Keratinocyte (primary cell): Measurements from ENCODE around the gene SLC6A19. TPM values are rescaled to one million over a fixed set of nuclear protein-coding genes. Genes with fewer than 3 reads are reported as not detected.

ENCODE experiments used
- DNase-seq: peaks from one replicate; pipeline ENCODE4 v3.0.0-alpha.2; 2011; ENCODE audit warnings: low read depth, missing footprints, low spot score
- FAIRE-seq: peaks from 2 replicates; lab custom pipeline; 2011; peaks lifted over from hg19 to GRCh38; lab: Jason Lieb, UNC
- H2AFZ ChIP-seq: 2 replicates; pipeline ENCODE4 v1.6.0; 2012; ENCODE audit warnings: low read length, control low read depth, inconsistent platforms; ENCODE audit not compliant: control insufficient read depth
- H3K27ac ChIP-seq: 2 replicates; pipeline ENCODE4 v1.5.1; 2011; ENCODE audit warnings: low read length; ENCODE audit not compliant: control insufficient read depth, insufficient read depth
- H3K27me3 ChIP-seq: 3 replicates; pipeline ENCODE4 v1.6.0; 2011; ENCODE audit warnings: low read length; ENCODE audit not compliant: control insufficient read depth, insufficient read depth; ENCODE audit errors: extremely low read depth
- H3K36me3 ChIP-seq, 2 experiments: 2 replicates in 1 of 2; 3 replicates in 1 of 2; pipeline ENCODE4 v1.5.1; 2011; ENCODE audit warnings: low read length in 2 of 2, mild to moderate bottlenecking in 1 of 2; ENCODE audit not compliant: control insufficient read depth in 2 of 2, insufficient read depth in 2 of 2; ENCODE audit errors: extremely low read depth in 1 of 2
- H3K4me1 ChIP-seq: 3 replicates; pipeline ENCODE4 v1.5.1; 2011; ENCODE audit warnings: low read length; ENCODE audit not compliant: control insufficient read depth, insufficient read depth; ENCODE audit errors: extremely low read depth
- H3K4me2 ChIP-seq: 3 replicates; pipeline ENCODE4 v1.6.0; 2011; ENCODE audit warnings: low read depth, low read length; ENCODE audit not compliant: control insufficient read depth, insufficient read depth; ENCODE audit errors: extremely low read depth
- H3K4me3 ChIP-seq, 3 experiments: fragments of 200-600 bp in 1 of 3; sonication (generic) in 1 of 3; 2 replicates in 2 of 3; 3 replicates in 1 of 3; pipeline ENCODE4 v1.5.1; 2011 to 2016; ENCODE audit warnings: low read length in 3 of 3, mild to moderate bottlenecking in 3 of 3, control low read depth in 2 of 3, inconsistent platforms in 1 of 3, low read depth in 1 of 3, mixed read lengths in 1 of 3, mixed run types in 1 of 3, moderate library complexity in 1 of 3; ENCODE audit not compliant: control insufficient read depth in 2 of 3, insufficient read depth in 2 of 3; ENCODE audit errors: extremely low read depth in 1 of 3
- H3K79me2 ChIP-seq: 2 replicates; pipeline ENCODE4 v1.6.0; 2012; ENCODE audit warnings: low read length; ENCODE audit not compliant: control insufficient read depth, insufficient read depth
- H3K9ac ChIP-seq: 3 replicates; pipeline ENCODE4 v1.6.0; 2011; ENCODE audit warnings: low read length; ENCODE audit not compliant: control insufficient read depth, insufficient read depth; ENCODE audit errors: extremely low read depth
- H3K9me1 ChIP-seq: 3 replicates; pipeline ENCODE4 v1.6.0; 2011; ENCODE audit warnings: low read length; ENCODE audit not compliant: control insufficient read depth, insufficient read depth; ENCODE audit errors: extremely low read depth
- H3K9me3 ChIP-seq: 2 replicates; pipeline ENCODE4 v1.5.1; 2012; ENCODE audit warnings: low read depth, low read length; ENCODE audit not compliant: control insufficient read depth
- H4K20me1 ChIP-seq: 3 replicates; pipeline ENCODE4 v1.6.0; 2011; ENCODE audit warnings: low read length; ENCODE audit not compliant: control insufficient read depth, insufficient read depth; ENCODE audit errors: extremely low read depth
- CTCF ChIP-seq, 3 experiments: IDR thresholded peaks in 1 of 3; conservative IDR thresholded peaks in 1 of 3; optimal IDR thresholded peaks in 1 of 3; 2 replicates in 2 of 3; 3 replicates in 1 of 3; pipeline versions ENCODE3 to v1.5.1; 2011; ENCODE audit warnings: low read length in 3 of 3, mild to moderate bottlenecking in 3 of 3, moderate library complexity in 2 of 3, control low read depth in 1 of 3, inconsistent platforms in 1 of 3; ENCODE audit not compliant: insufficient read depth in 2 of 3; ENCODE audit errors: extremely low read depth in 1 of 3
- EZH2 ChIP-seq: IDR thresholded peaks from one replicate; pipeline ENCODE4 v1.6.1; 2012; ENCODE audit warnings: inconsistent platforms, mild to moderate bottlenecking, low read length, moderate library complexity
- dilution Hi-C: fragments of 300-500 bp; cut with MboI; formaldehyde crosslinking; loops from one replicate; pipeline ENCODE4 v1.7.0; 2020; ENCODE audit warnings: low sequenced_read_pairs; ENCODE audit not compliant: extremely low pct_ligation_motif_present
- polyA plus RNA-seq, 5 experiments: library from polyadenylated mRNA; depleted of rRNA in 3 of 5; stranded (reverse) in 3 of 5; stranded (forward) in 1 of 5; unstranded in 1 of 5; fragments of >200 nt; gene quantifications; 1 replicate in 1 of 5; 2 replicates in 3 of 5; 3 replicates in 1 of 5; pipeline versions ENCODE4 v1.2.1 to v1.2.3, GENCODE V29; 2011 to 2012; ENCODE audit warnings: missing spikeins in 2 of 5, low read depth in 1 of 5, low replicate concordance in 1 of 5

SLC6A19 gene
- polyA plus RNA-seq, 1 donor (not counting 4 experiments of a cell fraction or from before 2014, with no cell fraction given) = not detected

DNA sequence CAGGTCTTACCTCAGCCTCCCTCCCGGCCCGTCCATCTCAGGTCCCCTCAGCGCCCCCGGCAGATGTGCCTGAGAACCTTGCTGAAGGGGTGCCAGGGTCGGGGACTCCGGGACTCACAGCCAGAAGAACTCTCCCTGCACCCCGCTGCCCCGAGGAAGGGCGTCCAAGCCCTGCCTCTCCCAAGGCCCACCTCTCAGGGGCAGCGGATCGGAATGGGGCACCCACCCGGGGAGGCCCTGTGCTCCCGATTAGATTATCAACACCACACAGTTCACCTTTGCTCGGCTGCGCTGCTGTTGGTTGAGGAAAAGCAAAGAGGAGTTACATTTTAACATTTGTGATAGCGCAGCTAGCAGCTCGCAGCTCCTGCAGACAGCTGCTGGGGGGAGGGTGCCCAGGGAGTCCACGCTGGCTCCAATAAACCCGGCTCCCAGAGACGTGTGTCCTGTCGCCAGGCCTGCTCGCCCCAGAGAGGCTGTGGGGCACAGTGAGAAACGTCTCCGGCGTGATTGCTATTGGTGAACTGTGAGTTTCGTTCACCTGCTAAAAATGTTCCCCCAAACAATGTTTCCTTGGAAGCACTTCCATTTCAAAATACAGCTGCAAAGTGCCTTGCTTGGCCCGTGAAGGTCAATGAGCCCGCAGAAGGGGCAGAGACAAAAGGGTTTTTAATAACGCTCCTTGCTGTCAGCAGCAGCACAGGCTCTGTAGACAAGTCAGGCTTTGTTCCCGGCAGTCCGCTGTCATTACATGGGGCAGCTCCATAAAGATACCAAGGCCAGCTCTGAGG is 18.6 kb upstream of the SLC6A19 start:
- Histone ChIP-seq H3K27me3 (no peaks in the 10 kb centered on the region), H3K79me2 (no peaks in the 10 kb centered on the region), H4K20me1 (no peaks in the 10 kb centered on the region), H3K27ac (no peak overlapping the region), H3K4me3 (no peak overlapping the region), H3K4me2 (no peak overlapping the region), H3K9me3 (no peaks in the 10 kb centered on the region), H2AFZ (no peak overlapping the region), H3K4me1 (no peaks in the 10 kb centered on the region), H3K9me1 (no peaks in the 10 kb centered on the region), H3K36me3 (no peaks in the 10 kb centered on the region), H3K9ac (no peak overlapping the region)
- dilution Hi-C loops = no loop called here
- no peak for DNase-seq
- FAIRE-seq = no peak
- TF ChIP-seq EZH2 (no peak), CTCF (optimal IDR thresholded peaks at IDR 0.05 in 1 of 3, IDR thresholded peaks at IDR 0.05 in 1 of 3, conservative IDR thresholded peaks at IDR 0.05 in 1 of 3; ENCODE audit: extremely low read depth in 1 of 3, insufficient read depth in 2 of 3, low read length in 3 of 3) (no peak)

DNA sequence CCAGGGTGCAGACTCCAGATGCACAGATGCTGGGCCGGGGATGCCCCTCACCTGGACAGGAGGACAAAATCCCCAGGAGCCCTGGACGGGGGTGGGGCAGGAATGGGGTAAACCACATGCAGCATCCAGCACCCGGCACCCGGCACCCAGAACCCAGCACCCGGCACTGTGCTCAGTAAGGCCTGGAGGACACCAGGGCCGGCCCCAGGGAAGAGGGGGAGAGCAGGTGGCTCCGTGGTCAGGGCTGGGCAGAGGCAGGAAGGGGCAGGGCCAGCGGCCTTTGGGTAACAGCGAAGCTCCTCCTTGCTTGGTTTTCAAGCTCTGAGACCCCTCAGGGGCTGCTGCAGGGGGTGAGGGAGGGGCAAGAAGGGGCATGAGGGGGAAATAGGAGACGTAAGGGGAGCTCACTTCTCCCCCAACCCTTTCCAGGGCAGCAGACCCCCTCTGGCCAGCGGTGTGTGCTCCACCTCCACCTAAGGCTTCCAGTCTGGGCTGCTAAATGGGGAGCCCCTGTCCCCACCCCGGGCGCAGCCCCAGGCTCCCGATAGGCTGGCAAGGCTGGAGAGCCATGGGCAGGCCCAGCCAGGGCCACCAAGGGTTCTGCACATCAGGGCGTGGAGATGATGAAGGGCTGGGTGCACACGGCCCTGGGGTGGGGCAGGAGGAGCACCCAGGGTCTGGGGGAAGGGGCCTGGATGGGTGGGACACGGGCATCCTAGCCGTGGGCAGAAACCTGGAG is 17.8 kb upstream of the SLC6A19 start:
- dilution Hi-C loops = no loop called here
- H3K9me1 ChIP-seq = no peaks in the 10 kb centered on the region
- H3K27me3 ChIP-seq = no peaks in the 10 kb centered on the region
- no peak for DNase-seq
- FAIRE-seq = no peak
- H3K9ac ChIP-seq = no peak overlapping the region
- no peaks in the 10 kb centered on the region for H3K4me1 ChIP-seq
- no peak overlapping the region for H3K4me2 ChIP-seq
- no peak for TF ChIP-seq EZH2
- TF ChIP-seq CTCF (optimal IDR thresholded peaks at IDR 0.05 in 1 of 3, IDR thresholded peaks at IDR 0.05 in 1 of 3, conservative IDR thresholded peaks at IDR 0.05 in 1 of 3; ENCODE audit: extremely low read depth in 1 of 3, insufficient read depth in 2 of 3, low read length in 3 of 3) = no peak
- no peaks in the 10 kb centered on the region for H3K9me3 ChIP-seq
- no peak overlapping the region for H3K27ac ChIP-seq
- no peak overlapping the region for H2AFZ ChIP-seq
- H4K20me1 ChIP-seq = no peaks in the 10 kb centered on the region
- H3K4me3 ChIP-seq = no peak overlapping the region
- no peaks in the 10 kb centered on the region for H3K36me3 ChIP-seq
- no peaks in the 10 kb centered on the region for H3K79me2 ChIP-seq
